Measurements from ENCODE around the gene SLC34A2.

DNA sequence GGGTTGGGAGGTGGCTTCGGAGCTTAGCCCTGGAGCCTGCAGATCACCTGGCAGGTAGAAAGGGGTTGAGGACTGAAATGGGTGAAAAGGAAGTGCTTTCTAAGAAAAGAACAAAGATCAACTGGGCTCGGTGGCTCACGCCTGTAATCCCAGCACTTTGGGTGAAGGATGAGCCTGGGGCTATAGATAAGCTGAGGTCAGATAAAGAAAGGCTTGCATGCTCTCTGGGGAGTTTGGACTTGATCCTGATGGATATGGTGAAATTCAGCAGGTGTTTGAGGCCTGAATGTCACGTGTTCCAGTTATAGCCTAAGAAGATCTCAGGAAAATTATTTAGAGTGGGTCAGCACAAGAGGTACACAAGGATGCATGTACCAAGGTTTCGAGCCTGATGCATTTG lies 40.8 kb downstream of the SLC34A2 start:
- TF ChIP-seq, protein P1, sequence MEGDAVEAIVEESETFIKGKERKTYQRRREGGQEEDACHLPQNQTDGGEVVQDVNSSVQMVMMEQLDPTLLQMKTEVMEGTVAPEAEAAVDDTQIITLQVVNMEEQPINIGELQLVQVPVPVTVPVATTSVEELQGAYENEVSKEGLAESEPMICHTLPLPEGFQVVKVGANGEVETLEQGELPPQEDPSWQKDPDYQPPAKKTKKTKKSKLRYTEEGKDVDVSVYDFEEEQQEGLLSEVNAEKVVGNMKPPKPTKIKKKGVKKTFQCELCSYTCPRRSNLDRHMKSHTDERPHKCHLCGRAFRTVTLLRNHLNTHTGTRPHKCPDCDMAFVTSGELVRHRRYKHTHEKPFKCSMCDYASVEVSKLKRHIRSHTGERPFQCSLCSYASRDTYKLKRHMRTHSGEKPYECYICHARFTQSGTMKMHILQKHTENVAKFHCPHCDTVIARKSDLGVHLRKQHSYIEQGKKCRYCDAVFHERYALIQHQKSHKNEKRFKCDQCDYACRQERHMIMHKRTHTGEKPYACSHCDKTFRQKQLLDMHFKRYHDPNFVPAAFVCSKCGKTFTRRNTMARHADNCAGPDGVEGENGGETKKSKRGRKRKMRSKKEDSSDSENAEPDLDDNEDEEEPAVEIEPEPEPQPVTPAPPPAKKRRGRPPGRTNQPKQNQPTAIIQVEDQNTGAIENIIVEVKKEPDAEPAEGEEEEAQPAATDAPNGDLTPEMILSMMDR (IDR thresholded peaks at IDR 0.05 in 8 of 11, conservative IDR thresholded peaks at IDR 0.05 in 3 of 11) = no peak
- no peak for TF ChIP-seq POLR2AphosphoS5 (IDR thresholded peaks at IDR 0.05)
- no peak for TF ChIP-seq POLR2A (IDR thresholded peaks at IDR 0.05)

All from spleen (tissue), 7 donors.